Retina (tissue), 1 donor: ENCODE measurements around the gene MYH14.

Experiments
- DNase-seq: peaks from one replicate; pipeline ENCODE4 v3.0.0-alpha.2; 2016

MYH14 gene

DNA sequence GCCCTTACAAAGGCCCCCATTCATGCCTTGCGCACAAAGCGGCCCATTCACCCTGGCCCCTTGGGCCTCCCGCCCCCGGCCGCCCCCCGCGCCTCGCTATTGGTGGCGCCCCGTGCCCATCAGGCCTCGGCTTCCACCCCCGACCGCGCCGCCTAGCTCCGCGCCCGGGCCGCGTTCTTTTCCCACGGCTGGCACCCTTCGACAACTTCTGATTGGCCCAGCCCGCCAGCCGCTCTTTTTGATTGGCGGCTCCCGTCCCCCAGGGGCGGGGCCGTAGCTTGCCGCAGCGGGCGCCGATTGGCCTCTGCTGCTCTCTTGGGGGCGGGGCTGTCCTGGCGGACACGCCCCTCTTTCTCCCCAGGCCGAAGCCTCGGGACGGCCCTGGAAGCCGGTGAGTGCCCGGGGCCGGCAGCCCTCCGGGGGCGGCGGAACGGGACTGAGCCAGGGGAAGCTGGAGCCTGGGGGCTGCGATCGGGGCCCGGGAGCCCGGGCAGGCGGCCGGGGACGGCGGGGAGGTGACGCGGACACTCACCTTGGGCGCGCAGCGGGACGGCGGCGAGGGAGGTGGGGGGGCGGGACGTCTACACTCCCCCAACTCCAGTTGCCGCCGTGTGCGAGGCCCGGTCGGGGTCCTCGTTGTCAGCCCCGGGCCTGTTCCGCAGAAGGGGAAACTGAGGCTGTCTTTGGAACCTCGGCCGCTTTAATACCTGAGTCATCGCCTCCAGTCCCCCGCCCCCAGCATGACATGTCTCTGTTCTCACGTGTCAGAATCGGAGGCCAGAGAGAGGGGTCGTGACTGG is at the start of gene MYH14:
MYH14 (plus strand) TSS at position 342 of the 800 bp plus-strand sequence. CDS start 6,744 bp downstream, outside the sequence.
- DNase-seq: peak; percentile 94

DNA sequence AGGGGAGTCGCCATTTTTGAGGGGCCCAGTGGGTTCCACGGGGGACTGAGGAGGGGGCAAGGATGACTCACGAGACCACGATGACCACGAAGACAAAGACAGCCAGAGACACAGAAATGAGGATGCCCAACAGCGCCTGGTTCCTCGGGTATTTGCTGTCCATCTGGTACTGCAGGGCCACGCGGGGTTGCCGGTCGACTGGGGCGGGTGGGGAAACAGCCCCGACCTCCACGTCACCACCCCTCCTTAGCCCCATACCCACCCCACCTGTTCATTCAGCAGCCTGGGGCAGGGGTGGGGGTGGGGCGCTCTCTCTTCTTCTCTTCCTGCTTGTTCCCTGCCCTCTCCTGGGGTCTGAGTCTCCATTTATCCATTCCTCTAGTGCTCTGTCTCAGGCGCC is 48.9 kb upstream of the MYH14 start:
- DNase-seq: no peak

DNA sequence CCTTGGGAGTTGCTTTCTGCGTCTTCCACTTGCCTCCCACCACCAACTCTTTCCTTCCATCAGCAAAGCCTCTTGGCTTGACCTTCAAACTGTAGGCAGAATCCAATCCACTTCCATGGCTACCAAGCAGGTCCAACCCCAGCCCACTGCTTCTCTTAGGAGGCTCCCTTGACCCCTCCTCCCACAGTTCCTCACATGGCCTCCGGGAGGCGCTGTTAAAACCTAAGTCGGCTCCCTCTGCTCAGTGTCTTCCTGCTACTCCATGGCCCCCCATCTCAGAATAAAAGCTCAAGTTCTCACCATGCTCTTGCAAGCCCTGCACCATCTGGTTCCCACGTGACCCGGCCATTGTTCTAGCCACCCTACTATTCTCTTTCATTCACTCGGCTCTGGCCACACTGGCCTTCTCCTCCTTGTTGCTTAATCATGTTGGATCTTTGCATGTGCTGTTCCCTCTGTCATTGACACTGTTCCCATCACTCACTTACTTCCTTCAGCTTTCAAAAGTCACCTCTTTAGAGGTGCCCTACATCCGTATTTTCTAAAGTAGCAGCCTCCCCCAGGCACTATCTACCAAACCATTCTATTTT is 47.8 kb upstream of the MYH14 start:
- no peak for DNase-seq

DNA sequence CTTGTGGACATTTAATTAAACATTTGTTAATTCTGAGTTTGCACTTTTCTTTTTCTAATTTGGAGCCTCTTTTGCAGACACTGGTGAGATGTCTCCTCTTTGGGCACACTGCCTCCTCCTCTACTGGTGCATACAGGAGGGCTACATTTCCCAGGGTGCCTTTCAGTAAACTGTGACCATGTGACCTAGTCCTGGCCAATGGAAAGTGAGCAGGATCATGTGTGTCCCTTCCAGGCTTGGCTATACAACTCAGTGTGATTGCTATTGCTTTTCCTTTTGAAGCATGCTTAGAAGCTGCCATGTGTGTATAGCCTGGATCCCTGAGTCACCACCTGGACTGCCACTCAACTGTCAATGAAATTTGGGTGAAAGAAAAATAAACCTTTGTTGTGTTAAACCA is 44.8 kb upstream of the MYH14 start:
- no peak for DNase-seq

DNA sequence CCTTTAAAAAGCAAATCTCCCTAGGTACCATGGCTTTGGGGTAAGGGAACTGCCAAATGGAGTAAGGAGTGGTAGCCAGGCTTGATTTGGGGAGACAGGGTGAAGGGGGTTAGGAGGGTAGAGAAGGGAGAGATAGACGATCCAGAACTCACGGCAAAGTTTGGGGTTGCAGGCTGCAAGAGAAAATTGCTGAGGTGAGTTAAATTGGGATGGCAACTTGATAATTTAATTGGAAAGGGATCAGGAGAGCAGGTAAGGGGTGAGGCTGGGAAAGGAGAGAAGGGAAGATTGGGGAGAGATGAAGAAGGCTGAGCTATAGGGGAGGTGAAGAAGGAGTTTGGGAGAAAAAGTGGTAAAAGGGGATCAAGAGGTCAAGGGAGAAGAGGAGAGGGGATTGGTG is 44.3 kb upstream of the MYH14 start:
- no peak for DNase-seq

DNA sequence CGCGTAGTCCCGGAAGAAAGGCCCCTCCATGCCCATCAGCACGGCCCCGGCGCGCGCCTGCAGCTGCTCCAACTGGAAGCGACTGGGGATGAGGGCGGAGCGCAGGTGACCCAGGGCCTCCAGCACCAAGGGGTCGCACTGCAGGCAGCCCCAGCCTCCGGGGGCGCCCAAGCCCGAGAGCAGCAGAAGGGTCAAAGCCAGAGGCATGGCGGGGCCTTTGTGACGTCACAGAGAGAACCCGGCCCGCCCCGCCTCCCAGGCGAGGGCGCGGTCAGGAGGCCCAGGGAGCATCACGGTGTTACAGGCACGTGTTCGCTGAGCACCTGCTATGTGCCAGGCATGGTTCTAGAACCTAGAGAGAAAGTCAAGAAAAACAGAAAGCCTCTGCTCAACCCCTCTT is 40.4 kb upstream of the MYH14 start, which contains the start of gene IZUMO2:
IZUMO2 (minus strand) TSS at position 294 of the 400 bp plus-strand sequence; CDS start at position 207, 87 bp downstream.
- no peak for DNase-seq

DNA sequence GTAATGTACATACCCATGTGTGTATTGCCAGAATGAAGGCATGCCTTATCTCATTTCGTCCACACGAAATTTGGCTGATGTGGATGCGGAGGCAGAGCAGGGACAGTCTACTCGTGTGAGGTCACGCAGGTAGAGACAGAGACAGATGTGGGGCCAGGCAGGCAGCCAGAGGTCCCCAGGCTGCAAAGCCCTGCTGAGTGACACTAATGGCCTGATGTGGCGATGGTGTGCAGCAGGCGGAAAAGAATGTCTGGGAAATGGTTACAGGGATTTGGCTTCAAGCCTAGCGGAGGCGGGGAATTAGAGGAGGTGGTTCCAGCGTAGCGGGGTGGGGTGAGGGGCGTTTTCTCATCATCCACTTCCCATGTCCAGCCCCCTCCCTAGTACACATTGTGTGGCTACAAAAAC is 36.1 kb upstream of the MYH14 start:
- DNase-seq: peak; percentile 84

DNA sequence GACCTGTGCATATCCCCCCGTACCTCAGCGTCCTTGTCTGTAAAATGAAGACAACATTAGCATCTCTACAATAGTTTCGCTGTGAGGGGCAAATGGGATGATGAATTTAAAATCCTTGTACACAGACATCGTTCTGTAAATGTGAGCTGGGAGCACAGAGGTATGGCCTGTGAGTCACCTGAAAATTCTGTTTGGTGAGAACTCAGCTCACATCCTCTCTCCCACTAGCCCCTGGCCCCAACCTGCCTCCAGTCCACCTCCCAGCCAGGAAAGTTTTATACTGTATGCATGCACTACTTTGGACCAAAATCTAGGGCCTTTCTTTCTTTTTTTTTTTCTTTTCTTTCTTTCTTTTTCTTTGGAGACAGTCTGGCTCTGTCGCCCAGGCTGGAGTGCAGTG is 31.7 kb upstream of the MYH14 start:
- DNase-seq: no peak

DNA sequence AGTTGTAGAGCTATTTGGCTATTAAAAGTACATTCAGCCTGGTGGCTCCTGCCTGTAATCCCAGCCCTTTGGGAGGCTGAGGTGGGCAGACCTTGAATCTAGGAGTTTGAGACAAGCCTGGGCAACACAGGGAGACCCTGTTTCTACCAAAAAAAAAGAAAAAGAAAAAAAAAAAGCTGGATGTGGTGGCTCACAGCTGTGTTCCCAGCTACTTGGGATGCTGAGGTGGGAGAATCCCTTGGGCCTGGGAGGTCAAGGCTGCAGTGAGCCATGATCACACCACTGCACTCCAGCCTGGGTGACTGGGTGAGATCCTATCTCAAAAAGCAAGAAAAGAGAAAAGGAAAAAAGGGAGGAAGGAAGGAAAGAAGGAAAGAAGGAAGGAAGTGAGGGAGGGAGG is 30.7 kb upstream of the MYH14 start:
- no peak for DNase-seq

DNA sequence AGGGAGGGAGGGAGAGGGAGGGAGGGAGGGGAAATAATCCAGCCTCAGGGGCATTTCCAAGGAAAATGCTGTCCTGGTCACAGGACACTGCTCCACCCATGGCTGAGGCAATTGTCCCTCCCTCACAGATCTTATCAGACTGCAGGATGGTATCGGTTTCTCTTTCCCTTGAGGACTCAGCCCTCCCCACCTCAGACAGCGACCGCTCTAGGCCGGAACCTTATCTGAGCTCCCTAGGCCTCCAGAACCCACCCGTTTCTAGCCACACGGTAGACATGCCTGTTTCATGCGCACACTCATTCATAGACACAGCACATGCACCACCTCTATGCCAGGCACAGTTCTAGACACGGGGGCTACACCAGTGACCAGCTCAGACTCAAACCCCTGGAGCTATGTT is 30.3 kb upstream of the MYH14 start:
- no peak for DNase-seq

DNA sequence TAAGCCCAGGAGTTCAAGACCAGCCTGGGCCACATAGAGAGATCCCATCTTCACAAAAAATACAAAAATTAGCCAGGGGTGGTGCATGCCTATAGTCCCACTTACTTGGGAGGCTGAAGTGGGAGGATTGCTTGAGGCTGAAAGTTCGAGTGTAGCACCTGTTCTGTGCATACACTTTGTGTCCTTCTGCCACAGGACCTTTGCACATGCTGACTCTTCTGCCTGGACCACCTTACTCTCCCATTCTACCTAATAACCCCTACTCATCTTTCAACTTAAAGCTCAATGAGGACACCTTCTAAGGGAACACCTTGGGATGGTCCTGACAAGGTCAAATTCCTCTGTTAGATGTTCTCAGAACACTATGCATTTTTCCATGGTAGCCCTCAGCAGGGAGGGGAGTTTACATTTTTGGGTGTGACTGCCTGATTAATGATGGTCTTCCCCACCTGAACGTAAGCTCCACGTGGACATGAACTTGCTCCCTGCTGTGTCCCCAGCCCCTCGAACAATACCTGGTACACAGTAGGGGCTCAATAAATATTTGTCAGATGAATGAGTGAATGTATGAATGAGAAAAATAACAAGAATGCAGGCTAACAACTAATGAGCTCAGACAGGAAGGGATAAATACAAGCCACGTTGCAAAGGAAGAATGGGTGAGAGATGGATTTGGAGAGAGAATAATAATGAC is 29.2 kb upstream of the MYH14 start:
- DNase-seq: no peak

DNA sequence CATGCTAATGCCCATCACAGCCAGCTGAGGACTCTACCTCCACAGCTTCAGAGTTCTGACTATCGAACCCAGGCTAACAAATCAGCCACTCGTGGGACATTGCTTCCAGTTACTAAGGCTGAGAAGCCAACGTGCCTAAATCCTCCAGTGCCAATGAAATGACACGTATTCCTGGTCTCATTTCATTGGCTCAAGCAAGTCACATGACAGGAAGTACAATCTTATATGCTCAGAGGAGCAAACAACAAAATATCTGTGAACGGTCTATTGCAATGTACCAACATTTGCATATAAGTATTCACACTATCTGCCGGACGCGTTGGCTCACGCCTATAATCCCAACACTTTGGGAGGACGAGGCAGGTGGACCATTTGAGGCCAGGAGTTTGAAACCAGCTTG is 27.5 kb upstream of the MYH14 start:
- DNase-seq: no peak

DNA sequence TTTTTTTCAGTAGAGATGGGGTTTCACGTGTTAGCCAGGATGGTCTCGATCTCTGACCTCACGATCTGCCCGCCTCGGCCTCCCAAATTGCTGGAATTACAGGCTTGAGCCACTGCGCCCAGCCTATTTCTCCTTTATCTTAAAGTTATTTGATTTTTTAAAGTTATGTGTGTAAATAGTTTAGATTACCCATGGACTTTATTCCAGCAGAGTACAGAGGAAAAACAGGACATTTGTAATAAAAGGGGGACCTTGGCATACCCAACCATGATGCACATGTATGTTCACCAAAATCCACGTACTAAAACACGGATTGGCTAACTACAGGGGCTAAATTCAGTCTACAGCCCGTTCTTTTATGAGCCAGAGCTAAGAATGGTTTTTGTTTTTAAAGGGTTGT is 26.6 kb upstream of the MYH14 start:
- DNase-seq: no peak

DNA sequence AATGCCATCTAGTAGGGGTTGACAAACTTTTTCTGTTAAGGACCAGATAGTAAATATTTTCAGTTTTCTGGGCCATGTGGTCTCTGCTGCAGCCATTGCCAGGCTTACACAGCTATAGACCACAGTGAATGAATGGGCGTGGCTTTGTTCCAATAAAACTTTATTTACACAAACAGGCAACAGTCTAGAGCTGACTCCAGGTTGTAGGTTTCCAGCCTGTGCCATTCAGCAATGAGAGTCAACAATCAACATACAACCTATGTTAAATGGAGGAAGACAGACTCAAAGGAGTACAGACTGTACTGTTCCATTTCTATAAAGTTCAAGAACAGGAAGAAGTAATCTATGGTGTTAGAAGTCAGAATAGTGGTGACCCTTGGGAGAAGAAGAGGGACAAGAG is 25.1 kb upstream of the MYH14 start:
- DNase-seq: no peak

DNA sequence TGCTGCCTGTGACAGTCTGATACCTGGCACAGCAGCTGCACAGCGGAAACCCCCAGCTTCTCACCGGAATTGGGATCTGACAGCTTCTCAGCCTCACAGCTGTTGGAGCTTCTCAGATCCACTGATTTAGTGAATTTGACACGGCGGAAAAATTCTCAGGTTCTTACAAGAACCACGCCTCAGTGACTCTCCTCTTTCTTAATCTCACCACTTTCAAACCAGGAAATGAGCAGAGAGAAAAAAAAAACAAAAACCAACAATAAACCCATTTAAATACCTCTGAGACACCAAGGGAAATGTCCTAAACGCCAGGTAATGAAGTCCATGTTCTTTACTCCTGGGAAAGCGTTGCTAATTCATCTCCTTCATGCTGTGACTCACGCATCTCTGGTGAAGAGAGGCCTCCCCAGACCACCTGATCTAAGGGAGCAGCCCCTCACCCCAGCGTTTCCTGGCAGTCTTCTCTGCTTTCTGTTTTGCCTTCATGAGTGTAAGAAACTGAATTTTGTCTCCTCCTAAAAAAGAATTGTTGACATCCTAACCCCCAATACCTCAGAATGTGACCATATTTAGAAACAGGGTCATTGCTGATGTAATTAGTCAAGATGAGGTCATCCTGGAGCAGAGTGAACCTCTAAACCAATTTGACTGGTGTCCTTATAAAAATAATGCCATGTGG is 24.4 kb upstream of the MYH14 start:
- DNase-seq: peak; percentile 75

DNA sequence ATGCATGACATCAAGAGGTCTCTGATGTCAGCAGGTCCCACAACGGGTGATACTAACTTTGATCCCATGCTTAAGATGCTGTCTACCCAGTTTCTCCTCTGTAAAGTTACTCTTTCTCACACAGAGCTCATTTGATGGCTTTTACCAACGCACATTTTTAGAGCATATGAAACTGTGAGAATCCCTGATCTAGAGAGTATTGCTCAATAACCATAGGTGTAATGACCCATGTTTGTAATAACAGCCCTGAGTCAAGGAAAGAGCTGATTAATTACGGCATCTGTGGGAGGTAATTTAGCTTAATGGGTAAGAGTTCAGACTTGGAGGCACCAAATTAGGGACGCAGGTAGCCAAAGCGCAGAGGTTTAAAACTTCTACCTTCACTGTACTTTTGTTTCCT is 22.3 kb upstream of the MYH14 start:
- DNase-seq: no peak

DNA sequence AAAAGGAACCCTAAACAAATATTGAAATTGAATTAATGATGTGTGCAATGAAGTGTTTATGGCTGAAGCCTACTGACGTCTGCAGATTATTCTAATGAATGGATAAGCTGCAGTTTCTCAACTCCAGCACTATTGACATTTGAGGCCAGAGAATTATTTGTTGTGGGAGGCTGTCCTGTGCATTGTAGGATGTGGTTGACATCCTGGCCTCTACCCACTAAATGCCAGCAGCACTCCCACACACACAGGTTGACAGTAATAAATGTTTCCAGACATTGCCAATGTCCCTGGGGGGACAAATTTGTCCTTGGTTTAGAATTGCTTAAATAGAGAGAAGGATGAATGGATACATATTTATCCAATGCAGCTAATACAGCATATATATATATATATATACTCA is 19.2 kb upstream of the MYH14 start:
- DNase-seq: no peak

DNA sequence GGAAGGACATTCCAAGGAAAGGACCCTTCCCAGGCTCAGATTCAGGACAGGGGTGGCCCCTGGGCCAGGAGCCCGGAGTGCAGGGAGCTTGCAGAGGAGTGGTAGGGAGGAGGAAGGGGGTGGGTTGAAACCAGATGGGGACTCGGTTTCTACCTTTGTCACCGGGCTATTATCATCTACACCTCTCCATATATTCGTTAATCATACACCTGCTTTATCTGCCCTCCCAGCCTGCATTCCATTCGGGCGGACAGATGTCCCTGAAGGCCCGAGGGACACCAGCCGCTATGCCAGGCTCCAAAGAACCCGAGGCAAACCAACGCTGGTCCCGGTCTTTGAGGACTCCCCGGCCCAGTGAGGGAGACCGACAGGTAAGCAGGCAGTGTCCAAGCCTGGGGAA is 15.5 kb upstream of the MYH14 start:
- DNase-seq: no peak

DNA sequence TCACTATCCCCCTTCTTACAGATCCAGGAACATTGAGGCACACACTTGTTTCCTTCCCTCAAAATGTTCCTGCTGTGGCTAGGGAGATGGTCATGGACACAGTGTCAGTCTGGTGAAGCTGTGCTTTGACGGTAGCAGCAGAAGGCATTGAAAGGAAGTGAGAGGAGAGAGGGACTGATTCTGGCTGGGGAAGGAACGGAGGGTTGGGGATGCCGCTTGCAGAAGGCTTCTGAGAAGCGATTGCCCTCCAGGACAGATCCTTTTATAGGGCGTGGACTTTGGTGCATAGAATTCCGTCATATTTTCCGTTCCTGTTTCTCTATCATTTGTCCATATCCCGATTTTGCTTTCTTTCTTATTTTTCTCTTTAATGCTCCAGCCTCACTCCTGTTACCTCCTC is 14.1 kb upstream of the MYH14 start:
- no peak for DNase-seq

DNA sequence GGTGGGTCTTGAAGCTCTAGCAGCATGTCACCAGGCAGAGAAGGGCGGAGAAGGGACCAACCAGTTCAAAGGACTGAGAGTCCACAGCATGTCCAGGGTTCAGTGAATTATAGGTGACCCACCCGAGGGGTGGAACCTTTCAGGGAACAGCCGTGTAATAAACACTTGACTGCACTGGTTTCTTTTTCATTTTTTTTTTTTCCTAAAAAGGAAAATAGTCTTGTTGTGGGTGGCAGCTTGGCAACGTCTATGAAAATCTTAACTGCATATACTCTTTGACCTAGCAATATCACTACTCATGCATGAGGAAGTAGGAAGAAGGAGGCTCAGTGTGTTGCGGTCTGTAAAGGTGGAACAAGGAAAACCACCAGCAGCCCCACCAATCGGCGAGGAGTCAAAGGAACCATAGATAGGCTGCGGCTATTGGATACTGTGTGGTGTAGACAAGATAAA is 13.0 kb upstream of the MYH14 start:
- no peak for DNase-seq

DNA sequence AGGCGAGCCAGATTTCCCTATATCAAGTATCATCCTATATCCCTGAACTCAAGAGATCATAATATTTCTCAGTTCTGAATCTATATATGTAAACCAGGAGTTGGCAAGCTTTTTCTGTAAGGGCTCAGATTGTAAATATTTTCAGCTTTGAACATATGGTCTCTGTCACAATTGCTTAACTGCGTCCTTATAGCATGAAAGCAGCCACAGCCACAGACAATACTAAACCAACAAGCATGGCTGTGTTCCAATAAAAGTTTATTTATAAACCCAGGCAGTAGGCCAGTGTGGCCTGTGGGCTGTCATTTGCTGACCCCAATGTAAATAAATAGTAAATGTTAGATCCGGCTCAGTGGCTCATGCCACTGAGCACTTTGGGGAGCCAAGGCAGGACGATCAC is 12.2 kb upstream of the MYH14 start:
- DNase-seq: no peak

DNA sequence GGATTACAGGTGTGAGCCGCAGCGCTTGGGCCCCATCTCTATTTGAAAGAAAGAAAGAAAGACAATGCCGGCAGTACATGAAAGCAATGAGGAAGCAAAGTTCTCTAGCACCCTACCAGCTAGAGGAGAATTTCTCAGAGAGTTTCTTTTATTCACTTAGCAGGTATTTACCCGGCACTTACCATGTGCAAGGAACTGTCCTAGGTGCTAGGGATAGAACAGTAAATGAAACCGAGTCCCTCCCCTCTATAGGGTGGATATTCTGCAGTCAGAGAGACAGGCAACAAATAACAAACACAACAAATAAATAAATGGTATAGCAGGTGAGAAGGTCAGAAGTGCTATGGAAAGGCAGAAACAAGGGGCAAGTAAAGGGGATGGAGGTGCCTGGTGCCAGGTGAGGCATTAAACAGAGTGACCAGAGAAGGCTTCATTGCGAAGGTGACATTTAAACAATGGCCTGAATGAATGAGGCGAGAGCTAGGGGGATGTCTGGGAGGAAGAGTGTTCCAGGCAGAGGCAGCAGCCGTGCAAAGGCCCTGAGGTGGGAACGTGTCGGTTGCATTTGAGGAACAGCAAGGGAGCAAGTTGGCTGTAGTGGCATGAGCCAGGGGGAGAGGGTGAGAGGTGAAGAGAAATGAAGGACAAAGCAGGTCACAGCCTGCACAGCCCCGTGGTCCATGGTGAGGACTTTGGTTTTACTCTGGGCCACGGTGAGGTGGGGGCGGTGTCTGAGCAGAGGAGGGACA is 10.8 kb upstream of the MYH14 start:
- DNase-seq: no peak

DNA sequence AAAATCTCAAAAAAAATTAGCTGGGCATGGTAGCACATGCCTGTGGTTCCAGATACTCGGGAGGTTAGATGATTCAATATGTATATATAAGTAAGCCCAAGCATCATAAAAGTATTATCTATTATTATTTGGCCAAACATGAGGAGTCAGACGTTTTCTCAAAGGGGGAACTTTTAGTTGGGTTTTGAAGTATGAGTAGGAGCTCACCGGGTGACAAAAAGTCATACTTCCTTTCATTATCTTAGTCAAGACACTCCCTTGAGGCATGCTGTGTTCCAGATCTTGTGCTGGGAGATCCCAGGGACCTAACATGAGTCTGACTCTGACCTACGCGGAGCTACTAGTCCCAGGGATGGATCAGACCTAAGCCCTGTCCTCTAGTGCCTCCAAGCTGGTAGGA is 8.2 kb upstream of the MYH14 start:
- DNase-seq: no peak
